A549 (cell line): ENCODE data around the gene TTC17.

Source experiments
- CTCF ChIP-seq: fragments of >200 bp; sonication (Bioruptor Twin); formaldehyde crosslinking; IDR thresholded peaks from 3 replicates; pipeline ENCODE4 v1.5.1; 2016
- EP300 ChIP-seq, 2 experiments: fragments of >200 bp; sonication (Bioruptor Twin); formaldehyde crosslinking; IDR thresholded peaks; 2 replicates in 1 of 2; 3 replicates in 1 of 2; pipeline ENCODE4 v1.6.1; 2016 to 2017
- RNF2 ChIP-seq: fragments of 200-600 bp; sonication (generic); IDR thresholded peaks from 2 replicates; pipeline ENCODE4 v1.6.1; 2016; ENCODE audit warnings: low read depth, mild to moderate bottlenecking, antibody characterized with exemption, moderate library complexity, borderline replicate concordance
- ZNF302 ChIP-seq: fragments of 250-450 bp; sonication (Bioruptor Pico); IDR thresholded peaks from 2 replicates; pipeline ENCODE4 v1.9.0; 2021; ENCODE audit warnings: inconsistent platforms, mild to moderate bottlenecking, moderate library complexity
- TF ChIP-seq, protein P1 (sequence below): fragments of 250-450 bp; sonication (Bioruptor Pico); IDR thresholded peaks from 2 replicates; pipeline ENCODE4 v1.5.0; 2021; ENCODE audit warnings: mild to moderate bottlenecking, moderate library complexity, borderline replicate concordance

- TF ChIP-seq RNF2 (no peak), EP300 (IDR thresholded peaks at IDR 0.05) (no peak), CTCF (no peak), ZNF302 (no peak)
- TF ChIP-seq, protein P1, sequence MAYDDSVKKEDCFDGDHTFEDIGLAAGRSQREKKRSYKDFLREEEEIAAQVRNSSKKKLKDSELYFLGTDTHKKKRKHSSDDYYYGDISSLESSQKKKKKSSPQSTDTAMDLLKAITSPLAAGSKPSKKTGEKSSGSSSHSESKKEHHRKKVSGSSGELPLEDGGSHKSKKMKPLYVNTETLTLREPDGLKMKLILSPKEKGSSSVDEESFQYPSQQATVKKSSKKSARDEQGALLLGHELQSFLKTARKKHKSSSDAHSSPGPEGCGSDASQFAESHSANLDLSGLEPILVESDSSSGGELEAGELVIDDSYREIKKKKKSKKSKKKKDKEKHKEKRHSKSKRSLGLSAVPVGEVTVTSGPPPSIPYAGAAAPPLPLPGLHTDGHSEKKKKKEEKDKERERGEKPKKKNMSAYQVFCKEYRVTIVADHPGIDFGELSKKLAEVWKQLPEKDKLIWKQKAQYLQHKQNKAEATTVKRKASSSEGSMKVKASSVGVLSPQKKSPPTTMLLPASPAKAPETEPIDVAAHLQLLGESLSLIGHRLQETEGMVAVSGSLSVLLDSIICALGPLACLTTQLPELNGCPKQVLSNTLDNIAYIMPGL (CRISPR knock-in tag) = no peak
Observed at GRCh38 chr11:43518408-43519160, 159.9 kb downstream of the TTC17 start.
